GM12874 (cell line): Measurements from ENCODE around the gene HPCAL1.

Source experiments
- TF ChIP-seq, protein P1 (sequence below): IDR thresholded peaks from 2 replicates; pipeline ENCODE4 v1.5.1; 2011; ENCODE audit warnings: low read depth, mild to moderate bottlenecking, control low read depth, low read length, moderate library complexity; ENCODE audit not compliant: insufficient read depth

HPCAL1 gene

DNA sequence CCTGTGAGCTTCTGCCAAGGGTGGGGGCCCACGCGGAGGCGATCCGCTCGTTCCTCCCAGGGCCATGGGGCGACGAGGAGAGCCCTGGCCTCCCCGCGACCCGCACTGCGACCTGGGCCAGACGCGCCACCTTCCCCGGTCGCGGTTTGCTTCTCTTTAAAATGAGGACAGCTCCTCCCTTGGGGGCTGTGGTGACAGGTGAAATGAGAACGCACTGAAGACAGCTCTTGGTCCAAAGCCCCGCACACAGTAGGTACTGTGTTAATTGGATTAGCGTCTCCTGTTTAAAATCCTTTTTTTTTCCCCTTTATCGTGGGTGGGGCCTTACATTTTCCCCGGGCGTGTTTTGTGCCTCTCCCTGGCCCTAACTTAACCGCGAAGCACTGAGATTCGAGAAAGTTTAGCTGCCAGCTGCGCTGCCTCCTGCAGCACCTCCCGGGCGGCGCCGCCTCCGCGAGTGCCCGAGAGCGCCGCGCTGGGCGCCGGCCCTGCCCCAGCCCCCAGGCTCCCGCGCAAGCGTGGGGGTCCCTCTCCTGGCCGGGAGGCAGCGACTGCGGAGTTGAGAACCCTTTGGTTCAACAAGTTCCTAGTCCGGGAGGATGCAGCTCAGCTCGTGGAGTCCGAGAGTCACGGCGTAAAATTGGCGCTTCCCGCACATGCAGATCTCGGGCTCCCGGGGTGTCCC, 1.1 kb downstream of the HPCAL1 start:
- TF ChIP-seq, protein P1, sequence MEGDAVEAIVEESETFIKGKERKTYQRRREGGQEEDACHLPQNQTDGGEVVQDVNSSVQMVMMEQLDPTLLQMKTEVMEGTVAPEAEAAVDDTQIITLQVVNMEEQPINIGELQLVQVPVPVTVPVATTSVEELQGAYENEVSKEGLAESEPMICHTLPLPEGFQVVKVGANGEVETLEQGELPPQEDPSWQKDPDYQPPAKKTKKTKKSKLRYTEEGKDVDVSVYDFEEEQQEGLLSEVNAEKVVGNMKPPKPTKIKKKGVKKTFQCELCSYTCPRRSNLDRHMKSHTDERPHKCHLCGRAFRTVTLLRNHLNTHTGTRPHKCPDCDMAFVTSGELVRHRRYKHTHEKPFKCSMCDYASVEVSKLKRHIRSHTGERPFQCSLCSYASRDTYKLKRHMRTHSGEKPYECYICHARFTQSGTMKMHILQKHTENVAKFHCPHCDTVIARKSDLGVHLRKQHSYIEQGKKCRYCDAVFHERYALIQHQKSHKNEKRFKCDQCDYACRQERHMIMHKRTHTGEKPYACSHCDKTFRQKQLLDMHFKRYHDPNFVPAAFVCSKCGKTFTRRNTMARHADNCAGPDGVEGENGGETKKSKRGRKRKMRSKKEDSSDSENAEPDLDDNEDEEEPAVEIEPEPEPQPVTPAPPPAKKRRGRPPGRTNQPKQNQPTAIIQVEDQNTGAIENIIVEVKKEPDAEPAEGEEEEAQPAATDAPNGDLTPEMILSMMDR, result no peak

DNA sequence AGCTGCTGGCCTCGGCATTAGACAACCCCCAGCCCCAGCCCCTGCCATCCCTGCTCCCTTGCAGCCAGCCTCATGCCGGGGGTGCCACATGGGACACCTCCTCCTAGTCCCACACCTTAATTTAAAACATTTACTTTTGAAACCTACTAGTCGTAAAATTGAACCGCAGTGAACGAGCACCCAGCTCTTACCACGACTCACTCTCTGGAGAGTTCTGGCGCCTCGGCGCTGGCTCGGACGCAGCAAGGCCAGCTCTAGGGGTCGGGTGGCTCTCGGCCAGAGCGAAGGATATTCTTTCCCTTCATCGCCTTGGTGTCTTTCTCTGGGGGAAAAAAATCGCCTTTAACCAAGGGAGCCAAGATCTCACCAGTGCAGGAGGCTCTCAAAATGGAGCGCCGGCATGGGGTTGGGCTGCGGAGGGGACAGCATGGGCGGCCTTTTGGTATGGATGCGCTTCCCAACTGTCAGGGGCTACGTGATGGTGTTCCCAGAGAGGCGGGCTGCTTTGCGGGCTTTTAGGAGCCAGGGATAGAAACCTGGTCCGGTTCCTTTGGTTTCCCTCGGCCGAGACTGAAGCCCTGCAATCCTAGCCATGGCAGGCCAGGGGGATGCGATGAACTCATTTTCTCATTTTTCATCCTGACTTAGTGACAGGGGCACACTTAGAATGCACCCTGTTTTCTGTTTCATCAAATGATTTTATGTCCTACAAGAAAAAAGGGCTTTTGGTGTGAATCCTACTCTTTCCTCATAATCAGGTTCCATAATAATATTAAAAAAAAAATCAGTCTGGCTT, 2.0 kb downstream of the HPCAL1 start:
- TF ChIP-seq, protein P1, result no peak

DNA sequence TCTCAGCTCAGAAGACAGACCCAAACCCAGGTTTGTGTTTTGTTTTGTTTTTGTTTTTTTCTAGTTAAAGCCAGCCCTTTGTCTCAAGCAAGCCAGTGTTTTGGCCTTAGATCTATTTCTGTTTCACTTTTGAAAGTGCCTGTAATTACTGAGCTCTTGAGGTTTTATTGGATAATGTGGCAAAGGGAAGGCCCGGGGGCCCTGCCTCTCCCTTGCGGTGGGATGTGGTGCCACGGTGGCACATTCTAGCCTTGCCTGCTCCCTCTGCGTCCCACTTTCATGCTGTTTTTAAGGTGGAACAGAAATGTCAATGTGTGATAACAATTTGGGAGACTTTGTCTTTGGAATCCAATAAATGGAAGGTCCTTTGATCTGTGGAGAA, 2.5 kb downstream of the HPCAL1 start:
- TF ChIP-seq, protein P1, result no peak

DNA sequence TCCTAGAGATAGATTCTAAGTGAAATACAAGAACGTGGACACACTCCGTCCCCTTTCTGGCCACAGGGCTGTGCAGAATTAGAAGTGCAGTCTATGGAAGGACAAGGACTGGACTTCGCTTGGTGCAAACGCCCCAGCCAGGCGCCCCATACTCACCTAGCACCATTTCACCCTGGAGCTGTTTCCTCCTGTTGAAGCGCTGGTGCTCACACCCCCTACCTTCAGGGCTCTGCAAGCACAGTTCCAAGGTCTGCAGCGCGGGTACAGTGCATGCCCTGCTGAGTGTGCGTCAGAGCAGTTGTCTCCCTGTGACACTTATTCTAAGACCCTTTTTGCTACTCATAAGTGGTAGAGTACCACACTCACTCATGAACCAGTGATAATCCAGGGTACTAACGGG, 3.0 kb downstream of the HPCAL1 start:
- TF ChIP-seq, protein P1, result 0 out of 2 replicates have a peak, but pooled peaks have one; percentile 28

DNA sequence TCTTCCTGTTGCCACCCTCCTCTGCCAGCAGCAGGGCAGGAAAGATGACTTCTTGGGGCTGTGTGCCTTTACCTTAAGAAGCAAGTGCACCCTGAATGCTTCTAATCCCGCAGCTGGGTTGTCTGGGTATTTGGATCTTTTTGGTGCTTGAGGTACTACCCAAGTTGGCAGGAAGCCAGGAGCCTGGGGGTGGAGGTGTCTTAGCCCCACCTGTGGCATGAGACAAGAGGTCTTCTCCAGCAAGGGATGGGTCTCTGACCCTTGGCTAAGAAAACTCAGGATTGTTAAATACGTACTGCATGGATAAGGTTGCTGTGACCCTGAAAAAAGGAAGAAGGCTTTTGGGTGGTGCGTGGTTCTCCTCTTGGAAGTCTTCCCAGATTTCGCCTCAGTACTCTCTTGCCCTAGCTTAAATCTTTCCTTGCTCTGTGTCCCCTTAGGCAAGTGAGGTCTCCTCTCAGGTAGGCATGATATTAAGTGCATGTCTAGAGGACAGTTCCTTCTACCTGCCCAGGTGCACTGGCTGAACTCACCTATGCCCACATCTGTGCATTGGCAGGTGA, 4.3 kb downstream of the HPCAL1 start:
- TF ChIP-seq, protein P1, result no peak

DNA sequence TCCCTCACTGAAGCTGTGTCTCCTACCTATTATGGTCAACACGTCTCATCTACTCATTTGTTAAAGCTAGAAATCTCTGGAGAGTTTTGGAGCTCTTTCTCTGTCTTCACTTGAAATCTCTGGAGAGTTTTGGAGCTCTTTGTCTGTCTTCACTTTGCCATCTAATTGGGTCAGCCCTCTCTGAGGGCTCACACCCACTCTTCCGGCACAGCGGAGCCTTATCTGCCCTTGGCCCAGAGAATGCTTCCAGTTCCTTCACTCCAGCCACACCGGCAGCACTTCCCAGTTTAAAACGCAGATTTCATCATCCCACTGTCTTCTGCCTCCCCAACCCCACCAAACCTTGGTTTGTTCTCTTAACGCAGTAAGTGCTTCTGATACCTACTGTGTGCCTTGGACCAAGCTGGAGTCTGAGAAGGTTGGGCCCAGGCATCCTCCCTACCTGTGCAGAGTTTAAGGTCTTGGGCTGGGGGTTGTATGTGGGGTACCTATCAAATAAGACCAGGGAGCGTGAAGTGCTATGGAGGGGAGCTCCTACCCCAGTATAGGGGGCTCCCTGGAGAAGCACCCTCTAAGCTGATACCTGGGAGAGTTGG, 5.0 kb downstream of the HPCAL1 start:
- TF ChIP-seq, protein P1, result no peak

DNA sequence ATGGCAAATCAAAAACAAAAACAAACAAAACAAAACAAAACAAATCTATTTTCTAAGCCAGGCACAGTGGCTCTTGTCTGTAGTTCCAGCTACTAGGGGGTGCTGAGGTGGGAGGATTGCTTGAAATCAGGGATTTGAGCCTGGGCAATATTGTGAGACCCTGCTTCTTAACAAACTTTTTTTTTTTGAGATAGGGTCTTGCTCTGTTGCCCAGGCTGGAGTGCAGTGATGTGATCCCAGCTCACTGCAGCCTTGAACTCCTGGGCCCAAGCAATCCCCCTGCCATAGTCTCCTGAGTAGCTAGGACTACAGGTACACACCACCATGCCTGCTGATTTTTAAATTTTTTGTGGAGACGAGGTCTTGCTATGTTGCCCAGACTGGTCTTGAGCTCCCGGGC, 6.2 kb downstream of the HPCAL1 start:
- TF ChIP-seq, protein P1, result no peak
